ENCODE results near the gene HPSE2.

- no peak for TF ChIP-seq POLR2A (IDR thresholded peaks at IDR 0.05)
- no peak for TF ChIP-seq CTCF (IDR thresholded peaks at IDR 0.05)
Observed at GRCh38 chr10:98596404-98596803, 639.2 kb downstream of the HPSE2 start.
